DND-41 (cell line): ENCODE measurements around the gene MKLN1.

Source experiments
- EZH2 ChIP-seq: IDR thresholded peaks from 3 replicates; pipeline ENCODE4 v1.6.1; 2012; ENCODE audit warnings: borderline replicate concordance, low read depth, mild to moderate bottlenecking, moderate library complexity, low read length, inconsistent platforms; ENCODE audit not compliant: severe bottlenecking
- TF ChIP-seq, protein P1 (sequence below): IDR thresholded peaks from 2 replicates; pipeline ENCODE4 v1.5.1; 2012; ENCODE audit warnings: borderline replicate concordance, low read length, moderate library complexity, mild to moderate bottlenecking; ENCODE audit not compliant: poor library complexity, severe bottlenecking; ENCODE audit errors: extremely low read depth

DNA sequence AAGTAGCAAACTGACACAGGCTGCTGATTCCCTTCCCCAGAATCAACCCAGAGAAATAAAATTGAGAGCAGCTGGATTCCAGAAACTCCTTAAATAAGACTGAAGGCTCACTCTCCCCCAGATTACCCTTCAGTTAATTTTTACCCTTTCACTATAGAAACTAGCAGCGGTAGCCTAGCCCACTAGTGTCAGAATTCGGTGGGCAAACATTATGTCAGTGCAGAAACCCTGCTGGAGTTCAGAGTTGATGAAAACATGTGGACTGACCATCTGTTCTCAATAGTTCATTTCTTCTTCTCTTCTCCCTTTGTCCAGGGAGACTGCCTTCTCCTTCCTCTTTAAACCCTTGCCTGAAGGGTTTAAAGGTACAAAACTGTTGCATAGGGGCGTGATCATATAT, 128.7 kb downstream of the MKLN1 start:
- TF ChIP-seq, protein P1, sequence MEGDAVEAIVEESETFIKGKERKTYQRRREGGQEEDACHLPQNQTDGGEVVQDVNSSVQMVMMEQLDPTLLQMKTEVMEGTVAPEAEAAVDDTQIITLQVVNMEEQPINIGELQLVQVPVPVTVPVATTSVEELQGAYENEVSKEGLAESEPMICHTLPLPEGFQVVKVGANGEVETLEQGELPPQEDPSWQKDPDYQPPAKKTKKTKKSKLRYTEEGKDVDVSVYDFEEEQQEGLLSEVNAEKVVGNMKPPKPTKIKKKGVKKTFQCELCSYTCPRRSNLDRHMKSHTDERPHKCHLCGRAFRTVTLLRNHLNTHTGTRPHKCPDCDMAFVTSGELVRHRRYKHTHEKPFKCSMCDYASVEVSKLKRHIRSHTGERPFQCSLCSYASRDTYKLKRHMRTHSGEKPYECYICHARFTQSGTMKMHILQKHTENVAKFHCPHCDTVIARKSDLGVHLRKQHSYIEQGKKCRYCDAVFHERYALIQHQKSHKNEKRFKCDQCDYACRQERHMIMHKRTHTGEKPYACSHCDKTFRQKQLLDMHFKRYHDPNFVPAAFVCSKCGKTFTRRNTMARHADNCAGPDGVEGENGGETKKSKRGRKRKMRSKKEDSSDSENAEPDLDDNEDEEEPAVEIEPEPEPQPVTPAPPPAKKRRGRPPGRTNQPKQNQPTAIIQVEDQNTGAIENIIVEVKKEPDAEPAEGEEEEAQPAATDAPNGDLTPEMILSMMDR = no peak
- no peak for TF ChIP-seq EZH2
